Osteoblast (primary cell): Measurements from ENCODE around the gene CGN. TPM values are rescaled to one million over a fixed set of nuclear protein-coding genes. Genes with fewer than 3 reads are reported as not detected.

Source experiments
- DNase-seq: peaks from one replicate; pipeline ENCODE4 v3.0.0; 2011; ENCODE audit warnings: low spot score, mixed read lengths; ENCODE audit not compliant: insufficient read length; ENCODE audit errors: missing footprints
- H2AFZ ChIP-seq: 2 replicates; pipeline ENCODE4 v1.6.0; 2011; ENCODE audit warnings: mild to moderate bottlenecking, low read length
- H3K27ac ChIP-seq: 2 replicates; pipeline ENCODE4 v1.5.1; 2011; ENCODE audit warnings: mild to moderate bottlenecking, low read depth, low read length, moderate library complexity
- H3K27me3 ChIP-seq: 2 replicates; pipeline ENCODE4 v1.6.0; 2012; ENCODE audit warnings: mild to moderate bottlenecking, control low read depth, inconsistent platforms, low read length, moderate library complexity; ENCODE audit not compliant: insufficient read depth
- H3K36me3 ChIP-seq: 2 replicates; pipeline ENCODE4 v1.5.1; 2011; ENCODE audit warnings: mild to moderate bottlenecking, low read length, control low read depth, moderate library complexity; ENCODE audit not compliant: insufficient read depth
- H3K4me1 ChIP-seq: 2 replicates; pipeline ENCODE4 v1.5.1; 2011; ENCODE audit warnings: mild to moderate bottlenecking, low read length, control low read depth, moderate library complexity; ENCODE audit not compliant: insufficient read depth
- H3K4me2 ChIP-seq: 2 replicates; pipeline ENCODE4 v1.6.0; 2011; ENCODE audit warnings: mild to moderate bottlenecking, low read length; ENCODE audit not compliant: insufficient read depth
- H3K4me3 ChIP-seq: fragments of 200-600 bp; sonication (generic); 3 replicates; pipeline ENCODE4 v1.5.1; 2012; ENCODE audit warnings: mild to moderate bottlenecking, low read length, inconsistent platforms; ENCODE audit not compliant: insufficient read depth
- H3K79me2 ChIP-seq: 2 replicates; pipeline ENCODE4 v1.6.0; 2012; ENCODE audit warnings: mild to moderate bottlenecking, low read length, control low read depth, inconsistent platforms; ENCODE audit not compliant: insufficient read depth
- H3K9me3 ChIP-seq: 2 replicates; pipeline ENCODE4 v1.5.1; 2011; ENCODE audit warnings: low read depth, low read length, control low read depth
- H4K20me1 ChIP-seq: 2 replicates; pipeline ENCODE4 v1.6.0; 2012; ENCODE audit warnings: mild to moderate bottlenecking, low read length, control low read depth; ENCODE audit not compliant: insufficient read depth
- CTCF ChIP-seq: IDR thresholded peaks from 2 replicates; pipeline ENCODE4 v1.5.1; 2011; ENCODE audit warnings: mild to moderate bottlenecking, low read depth, low read length, moderate library complexity; ENCODE audit errors: extremely low read depth
- total RNA-seq: library from RNA; depleted of rRNA; stranded (reverse); fragments of >200 nt; gene quantifications from 2 replicates; pipeline ENCODE4 v1.2.3, GENCODE V29; 2012

Gene CGN
- total RNA-seq, 1 donor = not detected

DNA sequence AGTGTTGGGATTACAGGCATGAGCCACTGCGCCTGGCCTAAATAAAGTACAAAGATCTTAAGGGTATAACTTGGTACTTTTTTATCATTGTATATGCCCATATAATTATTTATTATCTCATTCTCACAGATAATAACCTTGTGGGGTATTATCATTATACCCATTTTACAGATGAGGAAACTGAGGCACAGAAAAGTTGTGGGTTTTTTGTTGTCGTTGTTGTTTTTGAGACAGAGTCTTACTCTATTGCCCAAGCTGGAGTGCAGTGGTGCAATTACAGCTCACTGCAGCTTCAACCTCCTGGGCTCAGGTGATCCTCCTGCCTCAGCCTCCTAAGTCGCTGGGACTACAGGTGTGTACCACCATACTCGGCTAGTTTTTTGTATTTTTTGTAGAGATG lies 4.1 kb downstream of the CGN start:
- TF ChIP-seq CTCF = no peak
- Histone ChIP-seq H3K4me1 (peaks cover 10% of the 10 kb centered on the region), H3K4me2 (no peak overlapping the region), H3K79me2 (no peaks in the 10 kb centered on the region), H2AFZ (no peak overlapping the region), H3K27me3 (peaks cover 53% of the 10 kb centered on the region), H3K36me3 (no peaks in the 10 kb centered on the region), H3K4me3 (no peak overlapping the region), H4K20me1 (no peaks in the 10 kb centered on the region), H3K9me3 (no peaks in the 10 kb centered on the region), H3K27ac (no peak overlapping the region)
- DNase-seq = no peak

DNA sequence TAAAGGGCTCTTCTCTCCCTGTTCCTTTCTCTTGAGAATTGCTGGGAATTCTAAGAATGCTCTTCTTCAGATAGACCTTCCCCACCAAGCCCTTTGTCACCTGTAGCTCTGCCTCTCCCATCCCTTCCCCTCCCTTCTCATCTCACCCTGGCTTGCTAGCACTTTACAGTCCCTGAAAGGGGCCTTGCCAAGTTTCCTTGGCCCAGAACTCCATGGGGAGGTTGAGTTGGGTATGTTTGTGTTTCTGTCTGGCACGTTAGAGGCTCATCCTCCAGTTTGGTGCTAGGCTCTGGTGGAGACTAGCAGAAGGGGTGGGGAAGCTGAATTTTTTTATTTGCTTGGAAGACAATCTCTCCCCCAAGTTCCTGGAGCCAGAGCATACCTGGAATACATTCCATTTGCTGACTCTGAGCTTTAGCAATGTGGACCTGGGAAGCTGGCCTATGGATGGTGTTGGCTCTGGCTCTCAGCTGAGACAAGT lies 4.9 kb downstream of the CGN start:
- no peak for DNase-seq
- no peak for TF ChIP-seq CTCF
- H3K36me3 ChIP-seq = no peaks in the 10 kb centered on the region
- H3K27me3 ChIP-seq = peaks cover 48% of the 10 kb centered on the region
- no peaks in the 10 kb centered on the region for H3K9me3 ChIP-seq
- H4K20me1 ChIP-seq = no peaks in the 10 kb centered on the region
- no peak overlapping the region for H3K4me3 ChIP-seq
- peaks cover 9% of the 10 kb centered on the region for H3K4me1 ChIP-seq
- H3K27ac ChIP-seq = no peak overlapping the region
- H3K4me2 ChIP-seq = no peak overlapping the region
- no peaks in the 10 kb centered on the region for H3K79me2 ChIP-seq
- H2AFZ ChIP-seq = no peak overlapping the region

DNA sequence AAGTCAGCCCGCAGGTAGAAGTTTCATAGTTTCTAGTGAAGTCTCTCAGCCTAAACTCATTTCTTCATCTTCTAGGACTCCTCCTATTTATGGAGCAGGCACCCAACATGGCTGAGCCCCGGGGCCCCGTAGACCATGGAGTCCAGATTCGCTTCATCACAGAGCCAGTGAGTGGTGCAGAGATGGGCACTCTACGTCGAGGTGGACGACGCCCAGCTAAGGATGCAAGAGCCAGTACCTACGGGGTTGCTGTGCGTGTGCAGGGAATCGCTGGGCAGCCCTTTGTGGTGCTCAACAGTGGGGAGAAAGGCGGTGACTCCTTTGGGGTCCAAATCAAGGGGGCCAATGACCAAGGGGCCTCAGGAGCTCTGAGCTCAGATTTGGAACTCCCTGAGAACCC lies 7.2 kb downstream of the CGN start:
- Histone ChIP-seq H3K27ac (no peak overlapping the region), H3K27me3 (peaks cover 40% of the 10 kb centered on the region), H3K79me2 (no peaks in the 10 kb centered on the region), H3K9me3 (no peaks in the 10 kb centered on the region), H3K4me2 (no peak overlapping the region), H3K4me1 (peaks cover 2% of the 10 kb centered on the region), H3K4me3 (no peak overlapping the region), H4K20me1 (no peaks in the 10 kb centered on the region), H3K36me3 (no peaks in the 10 kb centered on the region), H2AFZ (no peak overlapping the region)
- no peak for TF ChIP-seq CTCF
- no peak for DNase-seq

DNA sequence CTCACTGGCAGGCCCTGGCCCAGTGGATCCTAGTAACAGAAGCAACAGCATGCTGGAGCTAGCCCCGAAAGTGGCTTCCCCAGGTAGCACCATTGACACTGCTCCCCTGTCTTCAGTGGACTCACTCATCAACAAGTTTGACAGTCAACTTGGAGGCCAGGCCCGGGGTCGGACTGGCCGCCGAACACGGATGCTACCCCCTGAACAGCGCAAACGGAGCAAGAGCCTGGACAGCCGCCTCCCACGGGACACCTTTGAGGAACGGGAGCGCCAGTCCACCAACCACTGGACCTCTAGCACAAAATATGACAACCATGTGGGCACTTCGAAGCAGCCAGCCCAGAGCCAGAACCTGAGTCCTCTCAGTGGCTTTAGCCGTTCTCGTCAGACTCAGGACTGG lies 7.7 kb downstream of the CGN start:
- Histone ChIP-seq H3K4me2 (no peak overlapping the region), H3K27me3 (peaks cover 38% of the 10 kb centered on the region), H3K9me3 (no peaks in the 10 kb centered on the region), H3K4me1 (peaks cover 2% of the 10 kb centered on the region), H3K27ac (no peak overlapping the region), H2AFZ (no peak overlapping the region), H3K4me3 (no peak overlapping the region), H3K79me2 (no peaks in the 10 kb centered on the region), H4K20me1 (no peaks in the 10 kb centered on the region), H3K36me3 (no peaks in the 10 kb centered on the region)
- DNase-seq = no peak
- TF ChIP-seq CTCF = no peak
